ENCODE results near the gene MAPK12.

- TF ChIP-seq CTCF (IDR thresholded peaks at IDR 0.05 in 2 of 3, conservative IDR thresholded peaks at IDR 0.05 in 1 of 3; ENCODE audit: control insufficient read depth in 2 of 3, extremely low read depth in 1 of 3, insufficient read depth in 1 of 3, low read depth in 3 of 3, low read length in 3 of 3) (no peak), EP300 (IDR thresholded peaks at IDR 0.05; ENCODE audit: borderline replicate concordance in 1 of 2, control insufficient read depth in 1 of 2, low read depth in 2 of 2, low read length in 2 of 2) (no peak)
These were observed 13.9 kb upstream of the MAPK12 start for GRCh38 chr22:50275181-50276055.
